Breast epithelium (tissue), 3 donors: Measurements from ENCODE around the gene SLC8B1.

Source experiments
- POLR2A ChIP-seq: fragments of 450-650 bp; IDR thresholded peaks from one replicate; pipeline ENCODE4 v1.6.1; 2016; ENCODE audit warnings: antibody characterized with exemption, mild to moderate bottlenecking, moderate library complexity
- TF ChIP-seq, protein P1 (sequence below), 3 donors: fragments of 450-650 bp; IDR thresholded peaks; one replicate each; pipeline ENCODE4 v1.5.1; 2016 to 2017; ENCODE audit warnings: antibody characterized with exemption in 3 of 3, mild to moderate bottlenecking in 3 of 3, moderate library complexity in 3 of 3

DNA sequence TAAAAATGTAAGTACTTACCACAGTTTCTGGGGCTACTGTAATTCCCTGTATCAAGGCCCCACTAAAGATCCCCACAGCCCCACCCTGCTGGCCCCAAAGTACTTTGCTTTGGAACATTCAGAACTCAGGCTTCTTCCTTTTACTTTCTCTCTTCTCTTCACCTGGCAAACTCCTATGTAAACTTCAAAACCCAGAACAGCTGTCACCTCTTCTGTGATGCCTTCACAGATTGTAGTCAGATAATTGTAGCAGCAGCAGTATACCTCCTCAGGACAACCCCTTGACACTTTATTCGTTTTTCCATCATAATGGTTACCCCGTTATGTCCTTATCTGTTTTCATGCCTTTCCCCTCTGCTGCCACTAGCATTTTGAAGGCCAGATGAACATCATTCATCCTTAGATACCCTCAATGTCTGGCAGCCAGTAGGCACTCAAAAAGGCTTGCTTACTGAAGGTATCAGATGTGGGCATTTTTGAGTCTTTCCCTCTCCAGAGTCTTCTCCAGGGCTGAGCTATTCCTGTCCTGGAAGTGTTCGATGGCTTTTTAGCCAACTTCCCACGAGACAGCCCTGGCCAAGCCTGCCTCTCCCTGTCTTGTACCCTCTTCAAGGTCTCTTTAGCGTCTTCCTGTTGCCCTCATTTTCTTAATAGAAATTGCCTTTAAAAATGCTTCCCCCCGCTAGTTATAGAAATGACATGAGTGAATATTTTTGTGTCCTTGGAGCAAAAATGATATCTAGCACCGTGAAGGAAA, 30.9 kb upstream of the SLC8B1 start:
- TF ChIP-seq, protein P1, sequence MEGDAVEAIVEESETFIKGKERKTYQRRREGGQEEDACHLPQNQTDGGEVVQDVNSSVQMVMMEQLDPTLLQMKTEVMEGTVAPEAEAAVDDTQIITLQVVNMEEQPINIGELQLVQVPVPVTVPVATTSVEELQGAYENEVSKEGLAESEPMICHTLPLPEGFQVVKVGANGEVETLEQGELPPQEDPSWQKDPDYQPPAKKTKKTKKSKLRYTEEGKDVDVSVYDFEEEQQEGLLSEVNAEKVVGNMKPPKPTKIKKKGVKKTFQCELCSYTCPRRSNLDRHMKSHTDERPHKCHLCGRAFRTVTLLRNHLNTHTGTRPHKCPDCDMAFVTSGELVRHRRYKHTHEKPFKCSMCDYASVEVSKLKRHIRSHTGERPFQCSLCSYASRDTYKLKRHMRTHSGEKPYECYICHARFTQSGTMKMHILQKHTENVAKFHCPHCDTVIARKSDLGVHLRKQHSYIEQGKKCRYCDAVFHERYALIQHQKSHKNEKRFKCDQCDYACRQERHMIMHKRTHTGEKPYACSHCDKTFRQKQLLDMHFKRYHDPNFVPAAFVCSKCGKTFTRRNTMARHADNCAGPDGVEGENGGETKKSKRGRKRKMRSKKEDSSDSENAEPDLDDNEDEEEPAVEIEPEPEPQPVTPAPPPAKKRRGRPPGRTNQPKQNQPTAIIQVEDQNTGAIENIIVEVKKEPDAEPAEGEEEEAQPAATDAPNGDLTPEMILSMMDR (IDR thresholded peaks at IDR 0.05) = no peak
- TF ChIP-seq POLR2A = no peak
